Breast epithelium (tissue), 3 donors: Measurements from ENCODE around the gene DYNC2LI1.

Experiments used
- POLR2AphosphoS5 ChIP-seq, 3 donors: sonication (generic); formaldehyde crosslinking; IDR thresholded peaks; one replicate each; pipeline ENCODE4 v1.6.1; 2017; ENCODE audit warnings: antibody characterized with exemption in 3 of 3
- TF ChIP-seq, protein P1 (sequence below), 3 donors: fragments of 450-650 bp; IDR thresholded peaks; one replicate each; pipeline ENCODE4 v1.5.1; 2016 to 2017; ENCODE audit warnings: antibody characterized with exemption in 3 of 3, mild to moderate bottlenecking in 3 of 3, moderate library complexity in 3 of 3

DNA sequence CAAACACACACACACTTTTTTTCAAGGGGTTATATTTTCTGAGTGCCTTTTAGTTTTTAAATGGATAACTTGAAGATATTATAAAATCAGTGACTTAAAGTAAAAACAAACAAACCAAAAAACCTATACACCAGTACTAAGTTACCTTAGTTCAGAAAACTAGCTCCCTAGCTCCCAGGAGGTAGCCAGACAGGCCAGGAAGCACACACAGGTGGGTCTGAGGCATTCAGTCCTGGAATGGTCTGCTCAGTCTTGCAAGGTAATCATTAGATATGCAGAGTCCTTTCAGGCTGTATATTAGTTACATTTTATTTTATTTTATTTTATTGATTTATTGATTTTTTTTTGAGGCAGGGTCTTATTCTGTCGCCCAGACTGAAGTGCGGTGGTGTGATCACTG is 10.7 kb upstream of the DYNC2LI1 start:
- no peak for TF ChIP-seq POLR2AphosphoS5 (IDR thresholded peaks at IDR 0.05)
- TF ChIP-seq, protein P1, sequence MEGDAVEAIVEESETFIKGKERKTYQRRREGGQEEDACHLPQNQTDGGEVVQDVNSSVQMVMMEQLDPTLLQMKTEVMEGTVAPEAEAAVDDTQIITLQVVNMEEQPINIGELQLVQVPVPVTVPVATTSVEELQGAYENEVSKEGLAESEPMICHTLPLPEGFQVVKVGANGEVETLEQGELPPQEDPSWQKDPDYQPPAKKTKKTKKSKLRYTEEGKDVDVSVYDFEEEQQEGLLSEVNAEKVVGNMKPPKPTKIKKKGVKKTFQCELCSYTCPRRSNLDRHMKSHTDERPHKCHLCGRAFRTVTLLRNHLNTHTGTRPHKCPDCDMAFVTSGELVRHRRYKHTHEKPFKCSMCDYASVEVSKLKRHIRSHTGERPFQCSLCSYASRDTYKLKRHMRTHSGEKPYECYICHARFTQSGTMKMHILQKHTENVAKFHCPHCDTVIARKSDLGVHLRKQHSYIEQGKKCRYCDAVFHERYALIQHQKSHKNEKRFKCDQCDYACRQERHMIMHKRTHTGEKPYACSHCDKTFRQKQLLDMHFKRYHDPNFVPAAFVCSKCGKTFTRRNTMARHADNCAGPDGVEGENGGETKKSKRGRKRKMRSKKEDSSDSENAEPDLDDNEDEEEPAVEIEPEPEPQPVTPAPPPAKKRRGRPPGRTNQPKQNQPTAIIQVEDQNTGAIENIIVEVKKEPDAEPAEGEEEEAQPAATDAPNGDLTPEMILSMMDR (IDR thresholded peaks at IDR 0.05): no peak
